Activated CD4-positive, alpha-beta T cell treated with anti-CD3 and anti-CD28 coated beads, Interleukin-2, amount 50 U/mL, for 1 hour (primary cell): ENCODE data around the gene CLEC10A.
"Not testable (repeated sequence)": the region's sequence is repeated elsewhere in the genome, so short reads cannot be mapped to it uniquely, and the experiment has no call there.

ENCODE experiments used
- DNase-seq: peaks from one replicate; pipeline ENCODE4 v3.0.0-alpha.2; 2020

The CLEC10A gene

GRCh38 chr17:7070712-7071111, 9.3 kb downstream of the CLEC10A start:
- no peak for DNase-seq

- DNase-seq = no peak
Observed at GRCh38 chr17:7068268-7068667, 11.8 kb downstream of the CLEC10A start.

- no peak for DNase-seq
Observed at GRCh38 chr17:7067198-7067597, 12.9 kb downstream of the CLEC10A start.

GRCh38 chr17:7064261-7064660, 15.8 kb downstream of the CLEC10A start:
- DNase-seq = no peak

GRCh38 chr17:7063518-7064094, 16.4 kb downstream of the CLEC10A start:
- no peak for DNase-seq

GRCh38 chr17:7060165-7060891, 19.7 kb downstream of the CLEC10A start:
- no peak for DNase-seq

GRCh38 chr17:7058831-7059447, 21.1 kb downstream of the CLEC10A start:
- no peak for DNase-seq

- no peak for DNase-seq
Observed at GRCh38 chr17:7056386-7056785, 23.7 kb downstream of the CLEC10A start.

- not testable (repeated sequence) for DNase-seq
Observed at GRCh38 chr17:7050583-7050982, 29.5 kb downstream of the CLEC10A start.

- DNase-seq = no peak
Observed at GRCh38 chr17:7048968-7049367, 31.1 kb downstream of the CLEC10A start.

- no peak for DNase-seq
Observed at GRCh38 chr17:7047566-7047965, 32.5 kb downstream of the CLEC10A start.

- peak; percentile 69 for DNase-seq
Observed at GRCh38 chr17:7046725-7047397, 33.2 kb downstream of the CLEC10A start.

- peak; percentile 26 for DNase-seq
Observed at GRCh38 chr17:7046127-7046724, 33.8 kb downstream of the CLEC10A start.

- peak; percentile 40 for DNase-seq
Observed at GRCh38 chr17:7045492-7046126, 34.4 kb downstream of the CLEC10A start.

- peak; percentile 18 for DNase-seq
Observed at GRCh38 chr17:7043497-7044198, 36.4 kb downstream of the CLEC10A start, which contains the start of gene SLC16A11. Gene SLC16A11, minus strand, starts transcription at chr17:7044092. Its CDS starts 579 bp downstream, at chr17:7043513.

GRCh38 chr17:7043182-7043496, 36.9 kb downstream of the CLEC10A start:
- DNase-seq = no peak

GRCh38 chr17:7042501-7043181, 37.4 kb downstream of the CLEC10A start:
- peak; percentile 41 for DNase-seq

- DNase-seq = no peak
Observed at GRCh38 chr17:7041607-7042500, 38.2 kb downstream of the CLEC10A start.

GRCh38 chr17:7039832-7040231, 40.2 kb downstream of the CLEC10A start:
- no peak for DNase-seq
